SK-N-SH (cell line): Measurements from ENCODE around the gene ZNG1A.
"Not testable (repeated sequence)": the region's sequence is repeated elsewhere in the genome, so short reads cannot be mapped to it uniquely, and the experiment has no call there.

Experiments
- CTCF ChIP-seq: fragments of 200-600 bp; sonication (generic); IDR thresholded peaks from 2 replicates; pipeline ENCODE4 v1.6.1; 2017; ENCODE audit warnings: antibody characterized with exemption, mild to moderate bottlenecking, moderate library complexity
- FOXM1 ChIP-seq: IDR thresholded peaks from 2 replicates; pipeline ENCODE4 v1.4.0; 2012; ENCODE audit warnings: low read depth, mild to moderate bottlenecking
- JUND ChIP-seq: IDR thresholded peaks from 2 replicates; pipeline ENCODE4 v1.4.0; 2012
- NFIC ChIP-seq: IDR thresholded peaks from 2 replicates; pipeline ENCODE4 v1.4.0; 2012; ENCODE audit warnings: borderline replicate concordance
- POLR2AphosphoS5 ChIP-seq: IDR thresholded peaks from 2 replicates; pipeline ENCODE4 v1.6.1; 2012; ENCODE audit warnings: low read depth, low read length
- RAD21 ChIP-seq: IDR thresholded peaks from 2 replicates; pipeline ENCODE4 v1.6.1; 2012; ENCODE audit warnings: mild to moderate bottlenecking, low read length
- TAF1 ChIP-seq: IDR thresholded peaks from 2 replicates; pipeline ENCODE4 v1.6.1; 2012; ENCODE audit warnings: low read depth, mild to moderate bottlenecking, low read length, moderate library complexity, borderline replicate concordance
- YY1 ChIP-seq: IDR thresholded peaks from 2 replicates; pipeline ENCODE4 v1.4.0; 2012; ENCODE audit warnings: low read depth, mild to moderate bottlenecking
- ZBTB33 ChIP-seq: IDR thresholded peaks from 2 replicates; pipeline ENCODE4 v1.4.0; 2012; ENCODE audit warnings: low read depth, borderline replicate concordance
- TF ChIP-seq, protein P1 (sequence below): IDR thresholded peaks from 2 replicates; pipeline ENCODE4 v1.6.1; 2012; ENCODE audit warnings: mild to moderate bottlenecking, low read depth, low read length, moderate library complexity
- TF ChIP-seq, protein P2 (sequence below): fragments of 150-350 bp; IDR thresholded peaks from 2 replicates; pipeline ENCODE4 v1.6.1; 2017; ENCODE audit warnings: antibody characterized with exemption, low read length, low read depth, borderline replicate concordance

DNA sequence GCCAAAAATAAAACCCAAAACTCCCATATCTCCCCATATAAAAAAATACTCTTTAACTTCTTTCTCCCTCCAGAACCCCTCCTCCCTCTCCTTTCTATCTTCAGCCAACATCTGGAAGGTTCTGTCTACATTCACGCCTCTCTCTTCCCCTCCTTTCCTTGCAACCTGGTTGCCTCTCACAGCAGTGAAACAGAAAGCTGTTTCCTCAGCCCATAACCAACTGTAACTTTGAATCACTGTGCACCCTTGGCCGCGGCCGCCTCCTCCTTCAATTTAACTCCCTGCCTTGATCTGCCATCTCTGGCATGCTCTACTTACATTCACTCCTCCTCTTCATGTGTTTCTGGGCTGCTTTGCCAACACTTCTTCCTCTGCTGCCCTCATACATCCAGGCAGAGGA is 83.9 kb downstream of the ZNG1A start:
- TF ChIP-seq TAF1, NFIC, CTCF, YY1, POLR2AphosphoS5, ZBTB33, FOXM1, JUND, RAD21: not testable (repeated sequence)
- TF ChIP-seq, protein P1, sequence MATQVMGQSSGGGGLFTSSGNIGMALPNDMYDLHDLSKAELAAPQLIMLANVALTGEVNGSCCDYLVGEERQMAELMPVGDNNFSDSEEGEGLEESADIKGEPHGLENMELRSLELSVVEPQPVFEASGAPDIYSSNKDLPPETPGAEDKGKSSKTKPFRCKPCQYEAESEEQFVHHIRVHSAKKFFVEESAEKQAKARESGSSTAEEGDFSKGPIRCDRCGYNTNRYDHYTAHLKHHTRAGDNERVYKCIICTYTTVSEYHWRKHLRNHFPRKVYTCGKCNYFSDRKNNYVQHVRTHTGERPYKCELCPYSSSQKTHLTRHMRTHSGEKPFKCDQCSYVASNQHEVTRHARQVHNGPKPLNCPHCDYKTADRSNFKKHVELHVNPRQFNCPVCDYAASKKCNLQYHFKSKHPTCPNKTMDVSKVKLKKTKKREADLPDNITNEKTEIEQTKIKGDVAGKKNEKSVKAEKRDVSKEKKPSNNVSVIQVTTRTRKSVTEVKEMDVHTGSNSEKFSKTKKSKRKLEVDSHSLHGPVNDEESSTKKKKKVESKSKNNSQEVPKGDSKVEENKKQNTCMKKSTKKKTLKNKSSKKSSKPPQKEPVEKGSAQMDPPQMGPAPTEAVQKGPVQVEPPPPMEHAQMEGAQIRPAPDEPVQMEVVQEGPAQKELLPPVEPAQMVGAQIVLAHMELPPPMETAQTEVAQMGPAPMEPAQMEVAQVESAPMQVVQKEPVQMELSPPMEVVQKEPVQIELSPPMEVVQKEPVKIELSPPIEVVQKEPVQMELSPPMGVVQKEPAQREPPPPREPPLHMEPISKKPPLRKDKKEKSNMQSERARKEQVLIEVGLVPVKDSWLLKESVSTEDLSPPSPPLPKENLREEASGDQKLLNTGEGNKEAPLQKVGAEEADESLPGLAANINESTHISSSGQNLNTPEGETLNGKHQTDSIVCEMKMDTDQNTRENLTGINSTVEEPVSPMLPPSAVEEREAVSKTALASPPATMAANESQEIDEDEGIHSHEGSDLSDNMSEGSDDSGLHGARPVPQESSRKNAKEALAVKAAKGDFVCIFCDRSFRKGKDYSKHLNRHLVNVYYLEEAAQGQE = not testable (repeated sequence)
- TF ChIP-seq, protein P2, sequence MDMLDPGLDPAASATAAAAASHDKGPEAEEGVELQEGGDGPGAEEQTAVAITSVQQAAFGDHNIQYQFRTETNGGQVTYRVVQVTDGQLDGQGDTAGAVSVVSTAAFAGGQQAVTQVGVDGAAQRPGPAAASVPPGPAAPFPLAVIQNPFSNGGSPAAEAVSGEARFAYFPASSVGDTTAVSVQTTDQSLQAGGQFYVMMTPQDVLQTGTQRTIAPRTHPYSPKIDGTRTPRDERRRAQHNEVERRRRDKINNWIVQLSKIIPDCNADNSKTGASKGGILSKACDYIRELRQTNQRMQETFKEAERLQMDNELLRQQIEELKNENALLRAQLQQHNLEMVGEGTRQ = not testable (repeated sequence)
